IPS DF 6.9 (cell line): Measurements from ENCODE around the gene TMPRSS6.
A peak's percentile ranks its signal among the peaks of the same experiment; 100 is the strongest.

Source experiments
- DNase-seq: peaks from one replicate; pipeline ENCODE4 v3.0.0-alpha.2; 2013; ENCODE audit warnings: low read depth, low spot score
- H3K27ac ChIP-seq: one replicate; pipeline ENCODE4 v1.5.1; 2013; ENCODE audit warnings: low read length, control low read depth
- H3K27me3 ChIP-seq: 2 replicates; pipeline ENCODE4 v1.6.1; 2013; ENCODE audit warnings: mild to moderate bottlenecking, low read length; ENCODE audit not compliant: control insufficient read depth, insufficient read depth
- H3K36me3 ChIP-seq: 2 replicates; pipeline ENCODE4 v1.6.1; 2013; ENCODE audit warnings: low read length; ENCODE audit not compliant: control insufficient read depth, insufficient read depth
- H3K4me1 ChIP-seq: 2 replicates; pipeline ENCODE4 v1.6.1; 2013; ENCODE audit warnings: low read length; ENCODE audit not compliant: control insufficient read depth, insufficient read depth
- H3K4me3 ChIP-seq: 2 replicates; pipeline ENCODE4 v1.5.1; 2013; ENCODE audit warnings: mild to moderate bottlenecking, low read length
- H3K9me3 ChIP-seq: 2 replicates; pipeline ENCODE4 v1.6.1; 2013; ENCODE audit warnings: low read length, inconsistent platforms; ENCODE audit not compliant: control insufficient read depth, insufficient read depth
- WGBS: extraction: QIAGEN DNeasy Blood & Tissue Kit; methylation state at CpG from one replicate; pipeline ENCODE4 v1.1.7; 2013; ENCODE audit warnings: mixed read lengths, missing lambda C conversion rate; ENCODE audit not compliant: insufficient read length, insufficient coverage; 5-methylcytosine and 5-hydroxymethylcytosine counted together

TMPRSS6 gene

GRCh38 chr22:37028692-37029674 lies 80.5 kb downstream of the TMPRSS6 start:
- WGBS = no CpG with 5 or more reads among the region's 22 CpGs
- Histone ChIP-seq H3K4me1 (0 out of 2 replicates have a peak, but pooled peaks cover 1% of the 10 kb centered on the region), H3K4me3 (no peak overlapping the region), H3K36me3 (peaks cover 23% of the 10 kb centered on the region), H3K27ac (no peak overlapping the region), H3K9me3 (no peaks in the 10 kb centered on the region), H3K27me3 (no peaks in the 10 kb centered on the region)
- DNase-seq = no peak

GRCh38 chr22:37027556-37027955 lies 82.0 kb downstream of the TMPRSS6 start:
- Histone ChIP-seq H3K27ac (no peak overlapping the region), H3K4me3 (no peak overlapping the region), H3K9me3 (no peaks in the 10 kb centered on the region), H3K27me3 (no peaks in the 10 kb centered on the region), H3K4me1 (0 out of 2 replicates have a peak, but pooled peaks cover under 1% of the 10 kb centered on the region), H3K36me3 (peaks cover 23% of the 10 kb centered on the region)
- no CpG with 5 or more reads among the region's 7 CpGs for WGBS
- no peak for DNase-seq

- no peaks in the 10 kb centered on the region for H3K4me1 ChIP-seq
- H3K9me3 ChIP-seq = no peaks in the 10 kb centered on the region
- peaks cover 23% of the 10 kb centered on the region for H3K36me3 ChIP-seq
- no CpG with 5 or more reads among the region's 5 CpGs for WGBS
- no peak for DNase-seq
- H3K4me3 ChIP-seq = no peak overlapping the region
- H3K27me3 ChIP-seq = no peaks in the 10 kb centered on the region
- no peak overlapping the region for H3K27ac ChIP-seq
Observed at GRCh38 chr22:37026325-37026724, 83.2 kb downstream of the TMPRSS6 start.

- no peaks in the 10 kb centered on the region for H3K9me3 ChIP-seq
- DNase-seq = no peak
- no peaks in the 10 kb centered on the region for H3K4me1 ChIP-seq
- H3K27me3 ChIP-seq = no peaks in the 10 kb centered on the region
- WGBS = no CpG with 5 or more reads among the region's 10 CpGs
- no peak overlapping the region for H3K4me3 ChIP-seq
- no peak overlapping the region for H3K27ac ChIP-seq
- peaks cover 23% of the 10 kb centered on the region for H3K36me3 ChIP-seq
Observed at GRCh38 chr22:37025500-37026070, 83.9 kb downstream of the TMPRSS6 start.

DNA sequence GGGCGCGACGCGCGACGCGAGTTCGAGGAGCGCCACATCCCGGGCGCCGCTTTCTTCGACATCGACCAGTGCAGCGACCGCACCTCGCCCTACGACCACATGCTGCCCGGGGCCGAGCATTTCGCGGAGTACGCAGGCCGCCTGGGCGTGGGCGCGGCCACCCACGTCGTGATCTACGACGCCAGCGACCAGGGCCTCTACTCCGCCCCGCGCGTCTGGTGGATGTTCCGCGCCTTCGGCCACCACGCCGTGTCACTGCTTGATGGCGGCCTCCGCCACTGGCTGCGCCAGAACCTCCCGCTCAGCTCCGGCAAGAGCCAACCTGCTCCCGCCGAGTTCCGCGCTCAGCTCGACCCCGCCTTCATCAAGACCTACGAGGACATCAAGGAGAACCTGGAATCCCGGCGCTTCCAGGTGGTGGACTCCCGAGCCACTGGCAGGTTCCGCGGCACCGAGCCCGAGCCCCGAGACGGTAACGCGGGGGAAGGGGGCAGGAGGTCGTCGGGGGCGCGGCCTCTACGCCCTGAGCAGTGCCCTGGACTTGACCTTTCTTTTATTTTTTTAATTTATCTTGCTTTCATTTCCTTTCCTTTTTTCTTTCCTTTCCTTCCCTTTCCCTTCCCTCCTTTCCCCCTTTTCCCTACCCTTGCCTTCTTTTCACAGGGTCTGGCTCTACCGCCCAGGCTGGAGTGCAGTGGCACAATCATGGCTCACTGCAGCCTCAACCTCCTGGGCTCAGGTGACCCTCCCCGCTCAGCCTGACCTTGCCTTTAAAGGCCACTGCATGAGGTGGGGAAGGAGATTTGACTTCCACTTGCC lies 85.0 kb downstream of the TMPRSS6 start:
- WGBS = no CpG with 5 or more reads among the region's 71 CpGs
- no peaks in the 10 kb centered on the region for H3K27me3 ChIP-seq

DNA sequence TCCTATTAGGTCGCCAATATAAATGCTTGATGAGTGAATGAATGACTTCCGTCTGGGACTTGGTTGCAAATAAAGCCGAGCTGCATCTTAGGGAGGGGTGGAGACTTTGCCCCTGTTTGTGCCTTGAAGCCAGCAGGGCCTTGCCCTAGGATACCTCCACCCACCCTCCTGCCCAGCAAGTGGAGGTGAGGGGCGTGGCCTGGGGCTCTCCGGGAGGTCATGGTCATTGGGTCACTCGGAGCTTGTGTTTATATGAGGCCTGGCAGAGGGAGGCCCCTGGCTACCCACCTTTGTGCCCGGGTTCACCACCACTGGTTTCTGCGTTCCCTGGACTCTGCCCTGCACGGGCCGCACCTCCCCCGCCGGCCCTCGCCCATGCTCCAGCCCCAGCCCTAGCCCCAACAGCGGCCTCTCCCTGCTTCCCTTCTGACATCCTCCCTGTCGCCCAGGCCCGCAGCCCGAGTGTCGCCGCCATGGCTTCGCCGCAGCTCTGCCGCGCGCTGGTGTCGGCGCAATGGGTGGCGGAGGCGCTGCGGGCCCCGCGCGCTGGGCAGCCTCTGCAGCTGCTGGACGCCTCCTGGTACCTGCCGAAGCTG lies 85.7 kb downstream of the TMPRSS6 start:
- H3K9me3 ChIP-seq = no peaks in the 10 kb centered on the region
- H3K36me3 ChIP-seq = peaks cover 16% of the 10 kb centered on the region
- no peaks in the 10 kb centered on the region for H3K4me1 ChIP-seq
- no peaks in the 10 kb centered on the region for H3K27me3 ChIP-seq
- no peak overlapping the region for H3K4me3 ChIP-seq
- H3K27ac ChIP-seq = no peak overlapping the region
- DNase-seq = no peak
- WGBS = no CpG with 5 or more reads among the region's 34 CpGs

More for the DNA sequence above, 85.0 kb downstream of the TMPRSS6 start:
- Histone ChIP-seq H3K9me3 (no peaks in the 10 kb centered on the region), H3K4me3 (no peak overlapping the region), H3K4me1 (no peaks in the 10 kb centered on the region), H3K36me3 (peaks cover 22% of the 10 kb centered on the region), H3K27ac (no peak overlapping the region)
- no peak for DNase-seq

GRCh38 chr22:37022483-37023337 lies 86.8 kb downstream of the TMPRSS6 start:
- H3K4me3 ChIP-seq = no peak overlapping the region
- WGBS = no CpG with 5 or more reads among the region's 16 CpGs

GRCh38 chr22:37021710-37022482 lies 87.6 kb downstream of the TMPRSS6 start:
- Histone ChIP-seq H3K27ac (no peak overlapping the region), H3K4me3 (no peak overlapping the region), H3K9me3 (no peaks in the 10 kb centered on the region), H3K4me1 (peaks cover 4% of the 10 kb centered on the region; the same call in 1 of the 2 replicates), H3K27me3 (no peaks in the 10 kb centered on the region), H3K36me3 (peaks cover 20% of the 10 kb centered on the region)
- no CpG with 5 or more reads among the region's 13 CpGs for WGBS
- peak; percentile 58 for DNase-seq

More at GRCh38 chr22:37022483-37023337, 86.8 kb downstream of the TMPRSS6 start:
- no peaks in the 10 kb centered on the region for H3K27me3 ChIP-seq
- no peaks in the 10 kb centered on the region for H3K9me3 ChIP-seq
- H3K27ac ChIP-seq = no peak overlapping the region
- peaks cover 19% of the 10 kb centered on the region for H3K36me3 ChIP-seq
- DNase-seq = no peak
- peaks cover 4% of the 10 kb centered on the region; the same call in 1 of the 2 replicates for H3K4me1 ChIP-seq

- DNase-seq = no peak
- WGBS = no CpG with 5 or more reads among the region's 5 CpGs
- no peaks in the 10 kb centered on the region for H3K9me3 ChIP-seq
- H3K4me3 ChIP-seq = no peak overlapping the region
- no peak overlapping the region for H3K27ac ChIP-seq
- peaks cover 16% of the 10 kb centered on the region for H3K36me3 ChIP-seq
- no peaks in the 10 kb centered on the region for H3K27me3 ChIP-seq
- H3K4me1 ChIP-seq = peaks cover 4% of the 10 kb centered on the region; the same call in 1 of the 2 replicates
Observed at GRCh38 chr22:37021041-37021440, 88.5 kb downstream of the TMPRSS6 start.
